ENCODE results near the gene PKNOX2.

Gene PKNOX2

GRCh38 chr11:125201525-125202141, 37.1 kb downstream of the PKNOX2 start:
- no peak for DNase-seq (ENCODE audit: low spot score)
- no peak for TF ChIP-seq CTCF (IDR thresholded peaks at IDR 0.05; ENCODE audit: extremely low read depth, missing control alignments)

- DNase-seq (ENCODE audit: low spot score): no peak
These were observed 37.9 kb downstream of the PKNOX2 start for GRCh38 chr11:125202362-125202880.

GRCh38 chr11:125202977-125203376, 38.4 kb downstream of the PKNOX2 start:
- DNase-seq (ENCODE audit: low spot score): no peak
- no peak for TF ChIP-seq CTCF (IDR thresholded peaks at IDR 0.05; ENCODE audit: extremely low read depth, missing control alignments)

More at GRCh38 chr11:125202362-125202880, 37.9 kb downstream of the PKNOX2 start:
- TF ChIP-seq CTCF (IDR thresholded peaks at IDR 0.05; ENCODE audit: extremely low read depth, missing control alignments): no peak

GRCh38 chr11:125207866-125208425, 43.4 kb downstream of the PKNOX2 start:
- DNase-seq (ENCODE audit: low spot score): no peak
- no peak for TF ChIP-seq CTCF (IDR thresholded peaks at IDR 0.05; ENCODE audit: extremely low read depth, missing control alignments)

- no peak for DNase-seq (ENCODE audit: low spot score)
- TF ChIP-seq CTCF (IDR thresholded peaks at IDR 0.05; ENCODE audit: extremely low read depth, missing control alignments): no peak
These were observed 45.5 kb downstream of the PKNOX2 start for GRCh38 chr11:125210066-125210465.

- DNase-seq (ENCODE audit: low spot score): no peak
- no peak for TF ChIP-seq CTCF (IDR thresholded peaks at IDR 0.05; ENCODE audit: extremely low read depth, missing control alignments)
These were observed 46.8 kb downstream of the PKNOX2 start for GRCh38 chr11:125211191-125211947.

- no peak for DNase-seq (ENCODE audit: low spot score)
- TF ChIP-seq CTCF (IDR thresholded peaks at IDR 0.05; ENCODE audit: extremely low read depth, missing control alignments): no peak
These were observed 47.4 kb downstream of the PKNOX2 start for GRCh38 chr11:125211948-125212340.

Measured in GM20000 (cell line).